AG04449 (cell line): ENCODE results near the gene PLA2G12A.
A peak's percentile ranks its signal among the peaks of the same experiment; 100 is the strongest.

Source experiments
- CTCF ChIA-PET: fragments of 350-600 bp; formaldehyde crosslinking; extraction: SDS; loops from one replicate; lab custom pipeline; 2021; ENCODE audit warnings: antibody characterized with exemption; lab: Yijun Ruan, JAX
- POLR2A ChIA-PET: fragments of 400-600, 350-600 bp; formaldehyde crosslinking; extraction: SDS; loops from one replicate; lab custom pipeline; 2020; ENCODE audit warnings: antibody characterized with exemption, inconsistent platforms; lab: Yijun Ruan, JAX
- DNase-seq: peaks from one replicate; pipeline ENCODE4 v3.0.0-alpha.2; 2010; ENCODE audit warnings: low read depth, low spot score
- H3K4me3 ChIP-seq: 2 replicates; pipeline ENCODE4 v1.5.1; 2011; ENCODE audit warnings: low read depth, mild to moderate bottlenecking, control low read depth, low read length
- TF ChIP-seq, protein P1 (sequence below): IDR thresholded peaks from one replicate; pipeline ENCODE4 v1.5.1; 2011; ENCODE audit warnings: mild to moderate bottlenecking, moderate library complexity, low read length, control low read depth, inconsistent platforms; ENCODE audit not compliant: insufficient read depth; ENCODE audit errors: missing control alignments

PLA2G12A gene

DNA sequence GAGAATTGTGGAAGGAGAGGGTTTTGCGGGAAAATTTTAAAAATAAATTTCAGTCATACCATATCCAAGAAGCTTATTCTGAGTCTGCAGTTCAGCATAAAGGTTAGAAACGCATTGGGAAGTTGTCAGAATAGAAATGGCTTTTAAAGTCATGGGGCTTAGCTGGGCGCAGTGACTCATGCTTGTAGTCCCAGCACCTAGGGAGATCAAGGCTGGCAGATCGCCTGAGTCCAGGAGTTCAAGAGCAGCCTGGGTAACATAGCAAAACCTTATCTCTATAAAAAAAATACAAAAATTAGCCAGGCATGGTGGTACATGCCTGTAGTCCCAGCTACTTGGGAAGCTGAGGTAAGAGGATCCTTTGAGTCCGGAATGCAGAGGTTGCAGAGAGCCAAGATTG lies 3.9 kb upstream of the PLA2G12A start:
- CTCF ChIA-PET = no interaction called here
- TF ChIP-seq, protein P1, sequence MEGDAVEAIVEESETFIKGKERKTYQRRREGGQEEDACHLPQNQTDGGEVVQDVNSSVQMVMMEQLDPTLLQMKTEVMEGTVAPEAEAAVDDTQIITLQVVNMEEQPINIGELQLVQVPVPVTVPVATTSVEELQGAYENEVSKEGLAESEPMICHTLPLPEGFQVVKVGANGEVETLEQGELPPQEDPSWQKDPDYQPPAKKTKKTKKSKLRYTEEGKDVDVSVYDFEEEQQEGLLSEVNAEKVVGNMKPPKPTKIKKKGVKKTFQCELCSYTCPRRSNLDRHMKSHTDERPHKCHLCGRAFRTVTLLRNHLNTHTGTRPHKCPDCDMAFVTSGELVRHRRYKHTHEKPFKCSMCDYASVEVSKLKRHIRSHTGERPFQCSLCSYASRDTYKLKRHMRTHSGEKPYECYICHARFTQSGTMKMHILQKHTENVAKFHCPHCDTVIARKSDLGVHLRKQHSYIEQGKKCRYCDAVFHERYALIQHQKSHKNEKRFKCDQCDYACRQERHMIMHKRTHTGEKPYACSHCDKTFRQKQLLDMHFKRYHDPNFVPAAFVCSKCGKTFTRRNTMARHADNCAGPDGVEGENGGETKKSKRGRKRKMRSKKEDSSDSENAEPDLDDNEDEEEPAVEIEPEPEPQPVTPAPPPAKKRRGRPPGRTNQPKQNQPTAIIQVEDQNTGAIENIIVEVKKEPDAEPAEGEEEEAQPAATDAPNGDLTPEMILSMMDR = no peak
- no peak for DNase-seq
- H3K4me3 ChIP-seq = no peak overlapping the region
- POLR2A ChIA-PET = no interaction called here

DNA sequence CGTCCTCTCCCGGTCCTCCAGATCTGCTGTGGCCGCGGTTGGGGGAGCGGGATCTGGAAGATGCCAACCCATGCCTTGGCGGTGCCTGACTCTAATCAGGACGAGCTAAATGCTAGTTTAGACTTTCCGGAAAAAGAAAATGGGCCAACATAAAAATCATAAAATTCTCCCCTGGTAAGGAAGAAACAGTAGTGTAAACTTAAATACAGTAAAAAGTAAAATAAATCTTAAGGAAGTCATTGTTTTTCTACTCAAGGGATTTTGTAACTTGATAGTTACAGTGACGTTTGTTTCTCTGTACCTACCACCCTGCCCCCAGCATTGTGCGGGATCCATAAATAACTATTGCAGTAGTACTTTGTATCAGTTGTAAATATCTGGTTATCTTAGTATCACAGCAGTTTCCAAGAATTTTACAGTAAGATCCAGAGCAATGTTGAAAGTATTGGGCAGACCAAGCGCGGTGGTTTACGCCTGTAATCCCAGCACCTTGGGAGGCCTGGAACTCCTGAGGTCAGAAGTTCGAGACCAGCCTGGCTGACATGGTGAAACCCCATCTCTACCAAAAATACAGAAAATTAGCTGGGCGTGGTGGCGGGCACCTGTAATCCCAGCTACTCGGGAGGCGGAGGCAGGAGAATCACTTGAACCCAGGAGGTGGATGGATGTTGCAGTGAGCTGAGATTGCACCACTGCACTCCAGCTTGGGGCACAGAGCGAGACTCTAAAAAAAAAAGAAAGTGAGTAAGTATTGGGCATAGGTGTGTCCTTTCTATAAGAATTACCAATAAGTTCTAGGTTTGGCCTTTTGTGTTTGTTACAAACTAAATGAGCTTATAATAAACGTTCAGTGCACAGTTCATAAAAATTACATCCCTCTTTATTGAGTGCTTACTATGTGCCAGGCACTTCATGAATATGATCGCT lies 1.0 kb upstream of the PLA2G12A start:
- TF ChIP-seq, protein P1 = peak; percentile 4
- H3K4me3 ChIP-seq = peak overlapping the region; percentile 89
- ChIA-PET POLR2A (no interaction called here), CTCF (interaction anchor here (1.4 to 1.6 kb wide), 3 partner anchors 28 to 298 kb away, joined by 3 to 6 read pairs (median 5); partner anchors contain the start of gene SEC24B)
- DNase-seq = no peak

DNA sequence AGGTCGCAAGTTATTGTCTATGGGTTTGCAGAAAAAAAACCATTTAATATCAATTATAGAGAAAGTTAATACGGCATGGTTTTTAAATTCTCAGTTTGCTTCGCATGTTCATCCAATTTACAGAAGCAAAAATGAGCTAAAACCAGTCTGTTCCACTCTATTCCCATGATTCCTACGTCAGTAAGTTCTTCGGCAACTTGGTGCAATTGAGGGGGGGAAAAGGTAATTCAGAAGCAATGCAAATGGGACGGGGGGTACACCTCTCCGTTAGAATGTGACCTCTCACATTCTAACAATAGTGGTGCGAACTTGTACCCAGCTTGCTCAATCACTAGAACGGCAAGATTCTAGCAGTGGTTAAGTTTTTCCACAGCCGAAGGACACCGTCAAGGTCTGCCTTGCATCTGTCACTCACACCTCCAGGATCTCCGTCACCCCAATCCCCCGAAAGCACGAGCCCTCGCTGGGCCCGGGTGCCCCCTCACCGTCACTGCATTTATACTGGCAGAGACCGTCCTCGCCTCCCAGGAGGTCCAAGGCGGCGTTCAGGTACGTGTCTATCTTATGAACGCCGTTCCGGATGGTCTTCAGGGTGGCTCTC lies 653 bp downstream of the PLA2G12A start:
- POLR2A ChIA-PET = interaction anchor here (0.7 kb wide), 1 partner anchor 24 kb away, joined by 5 read pairs; no protein-coding TSS in a partner anchor
- CTCF ChIA-PET = interaction anchor here (1.5 to 1.6 kb wide), 2 partner anchors 25 to 296 kb away, joined by 5 to 6 read pairs; partner anchors contain the start of genes CASP6 and SEC24B
- TF ChIP-seq, protein P1 = no peak
- peak overlapping the region; percentile 89 for H3K4me3 ChIP-seq
- no peak for DNase-seq

DNA sequence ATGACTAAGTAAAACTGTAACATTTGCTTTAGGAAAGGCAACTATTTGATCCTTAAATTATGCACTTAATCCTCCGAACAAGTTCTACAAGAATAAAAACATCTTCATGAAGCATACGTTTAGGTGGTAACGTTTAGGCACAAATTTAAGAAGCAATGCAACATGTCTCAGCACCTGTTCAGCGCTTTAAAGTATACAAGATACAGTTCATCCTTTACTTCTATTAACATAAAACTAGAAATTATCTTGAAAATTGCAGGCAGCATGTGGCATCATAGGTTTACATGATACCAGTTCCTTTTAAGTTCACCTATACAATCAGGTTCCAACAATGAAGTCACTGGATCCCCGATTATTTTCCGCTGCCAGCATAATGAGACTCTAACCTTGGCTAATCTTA lies 1.5 kb downstream of the PLA2G12A start:
- DNase-seq = no peak
- ChIA-PET CTCF (interaction anchor here (1.5 kb wide), 1 partner anchor 25 kb away, joined by 6 read pairs; the partner anchor contains the start of gene CASP6), POLR2A (no interaction called here)
- peak overlapping the region; percentile 89 for H3K4me3 ChIP-seq
- TF ChIP-seq, protein P1 = no peak

- TF ChIP-seq, protein P1 = no peak
- H3K4me3 ChIP-seq = no peak overlapping the region
- POLR2A ChIA-PET = no interaction called here
- no peak for DNase-seq
- CTCF ChIA-PET = no interaction called here
Measured at GRCh38 chr4:109723110-109723509, 6.8 kb downstream of the PLA2G12A start.

DNA sequence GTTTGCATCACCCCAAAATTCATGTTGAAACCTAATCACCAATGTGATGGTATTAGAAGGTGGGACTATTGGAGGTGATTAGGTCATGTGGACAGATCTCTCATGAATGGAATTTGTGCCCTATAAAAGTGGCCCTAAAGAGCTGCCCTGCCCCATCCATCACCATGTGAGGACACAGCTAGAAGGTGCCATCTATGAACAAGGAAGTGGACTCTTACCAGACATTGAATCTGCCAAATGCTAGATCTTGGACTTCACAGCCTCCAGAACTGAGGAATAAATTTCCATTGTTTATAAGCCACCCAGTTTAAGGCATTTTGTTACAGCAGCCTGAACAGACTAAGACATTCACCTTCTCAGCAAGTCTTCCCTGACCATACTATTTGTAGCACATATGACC lies 7.5 kb downstream of the PLA2G12A start:
- DNase-seq = no peak
- H3K4me3 ChIP-seq = no peak overlapping the region
- POLR2A ChIA-PET = no interaction called here
- CTCF ChIA-PET = no interaction called here
- TF ChIP-seq, protein P1 = no peak
